Activated T-helper 2 cell treated with anti-CD3 and anti-CD28 coated beads, Interferon-gamma antibody, Interleukin-2, Interleukin-4, amounts not matched to agents 10 μg/mL and 5 μg/mL and 100 μg/mL, durations not matched to agents 14 hours and 24 hours and 36 hours (primary cell): ENCODE results near the gene KPNA5. TPM values are rescaled to one million over a fixed set of nuclear protein-coding genes. Genes with fewer than 3 reads are reported as not detected.
"Not testable (repeated sequence)": the region's sequence is repeated elsewhere in the genome, so short reads cannot be mapped to it uniquely, and the experiment has no call there.

Experiments used
- DNase-seq: peaks from one replicate; pipeline ENCODE4 v3.0.0; 2021; ENCODE audit warnings: low spot score
- H3K27ac Mint-ChIP-seq: one replicate; pipeline ENCODE4 v1.8.0; 2021; ENCODE audit warnings: mixed read lengths
- H3K27me3 Mint-ChIP-seq: one replicate; pipeline ENCODE4 v1.8.0; 2021; ENCODE audit warnings: low read depth, mixed read lengths
- H3K36me3 Mint-ChIP-seq: one replicate; pipeline ENCODE4 v1.8.0; 2021; ENCODE audit warnings: low read depth, mixed read lengths
- H3K4me1 Mint-ChIP-seq: one replicate; pipeline ENCODE4 v1.8.0; 2021; ENCODE audit warnings: low read depth, mixed read lengths
- H3K4me3 Mint-ChIP-seq: one replicate; pipeline ENCODE4 v1.8.0; 2021; ENCODE audit warnings: low read depth, mild to moderate bottlenecking, moderate library complexity, mixed read lengths
- H3K9me3 Mint-ChIP-seq: one replicate; pipeline ENCODE4 v1.8.0; 2021; ENCODE audit warnings: mixed read lengths
- intact Hi-C: fragments of 100-400 bp; cut with micrococcal nuclease; formaldehyde crosslinking; loops from one replicate; pipeline ENCODE4 v1.15.1; 2023
- total RNA-seq: library from RNA; stranded (reverse); gene quantifications from 2 replicates; pipeline ENCODE4 v1.2.3, GENCODE V29; 2022

KPNA5 gene
- total RNA-seq, 1 donor from 2014 or later, result 6.3 TPM

DNA sequence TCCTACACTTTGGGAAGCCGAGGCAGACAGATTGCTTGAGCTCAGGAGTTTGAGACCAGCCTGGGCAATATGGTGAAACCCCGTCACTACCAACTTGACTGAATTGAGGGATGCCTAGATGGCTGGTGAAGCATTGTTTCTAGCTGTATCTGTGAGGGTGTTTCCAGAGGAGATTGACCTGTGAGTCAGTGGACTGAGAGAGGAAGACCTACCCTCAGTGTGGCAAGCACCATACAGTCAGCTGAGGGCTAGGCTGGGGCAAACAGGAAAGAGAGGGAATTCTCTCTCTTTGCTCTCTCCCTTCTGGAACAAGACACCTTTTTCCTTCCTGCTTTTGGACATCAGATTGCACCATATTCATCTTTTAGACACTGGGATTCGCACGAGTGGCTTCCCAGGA lies 8.7 kb upstream of the KPNA5 start:
- Mint-ChIP-seq H3K4me1 (peaks cover 6% of the 10 kb centered on the region), H3K27me3 (peaks cover 30% of the 10 kb centered on the region), H3K4me3 (no peak overlapping the region), H3K36me3 (no peaks in the 10 kb centered on the region), H3K9me3 (no peaks in the 10 kb centered on the region), H3K27ac (no peak overlapping the region)
- intact Hi-C loops, result no loop called here
- DNase-seq, result no peak

DNA sequence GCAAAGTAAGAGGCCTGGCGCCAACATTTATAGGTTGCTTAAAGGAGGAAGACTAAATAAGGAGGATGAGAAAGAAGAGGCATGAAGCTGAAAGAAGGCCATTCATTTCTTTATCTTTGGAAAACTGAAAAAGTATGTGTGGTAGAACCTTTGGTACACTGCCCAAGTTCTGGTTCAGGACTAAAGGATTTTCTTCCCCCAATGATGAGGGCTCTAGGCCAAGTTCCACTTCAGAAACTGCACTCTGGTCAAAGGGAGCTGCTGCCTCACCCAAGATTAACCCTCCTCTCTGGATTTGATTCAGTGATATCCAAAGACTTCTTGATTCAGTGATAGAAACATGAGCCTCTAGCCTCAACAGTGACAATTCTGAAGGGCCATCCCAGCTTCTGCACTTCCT lies 5.0 kb upstream of the KPNA5 start:
- H3K9me3 Mint-ChIP-seq, result peaks cover 6% of the 10 kb centered on the region
- peaks cover 27% of the 10 kb centered on the region for H3K27me3 Mint-ChIP-seq
- no peak overlapping the region for H3K27ac Mint-ChIP-seq
- no peak for DNase-seq
- no peaks in the 10 kb centered on the region for H3K36me3 Mint-ChIP-seq
- H3K4me1 Mint-ChIP-seq, result peaks cover 5% of the 10 kb centered on the region
- intact Hi-C loops, result no loop called here
- no peak overlapping the region for H3K4me3 Mint-ChIP-seq

DNA sequence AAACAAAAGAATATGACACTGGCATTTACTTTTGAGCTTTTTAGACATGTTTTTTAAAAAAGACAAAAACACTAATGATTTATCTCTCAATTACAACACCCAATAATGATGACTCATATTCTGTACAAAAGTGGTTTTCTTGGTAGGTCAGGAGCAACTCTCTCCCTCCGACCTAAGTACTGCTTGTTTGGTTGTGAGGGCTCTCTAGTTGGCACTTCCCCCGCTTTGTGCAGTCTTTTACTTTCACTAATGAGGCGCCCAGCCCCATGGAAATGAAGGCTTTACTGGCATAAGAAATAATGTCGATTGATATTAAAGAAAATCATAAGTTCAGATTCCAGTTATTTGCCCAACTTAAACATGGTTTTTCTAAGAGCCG lies 1.3 kb downstream of the KPNA5 start:
- H3K27ac Mint-ChIP-seq, result peak overlapping the region; percentile 76

DNA sequence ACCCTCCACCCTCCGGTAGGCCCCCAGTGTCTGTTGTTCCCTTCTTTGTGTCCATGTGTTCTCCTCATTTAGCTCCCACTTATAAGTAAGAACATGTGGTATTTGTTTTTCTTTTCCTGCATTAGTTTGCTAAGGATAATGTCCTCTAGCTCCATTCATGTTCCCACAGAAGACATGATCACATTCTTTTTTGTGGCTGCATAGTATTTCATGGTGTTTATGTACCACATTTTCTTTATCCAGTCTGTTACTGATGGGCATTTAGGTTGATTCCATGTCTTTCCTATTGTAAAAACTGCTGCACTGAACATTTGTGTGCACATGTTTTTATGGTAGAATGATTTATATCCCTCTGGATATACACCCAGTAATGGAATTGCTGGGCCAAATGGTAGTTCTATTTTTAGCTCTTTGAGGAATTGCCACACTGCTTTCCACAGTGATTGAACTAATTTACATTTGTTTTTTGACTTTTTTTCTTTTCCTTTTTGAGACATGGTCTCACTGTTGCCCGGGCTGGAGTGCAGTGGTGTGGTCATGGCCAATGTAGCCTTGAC lies 4.5 kb downstream of the KPNA5 start:
- Mint-ChIP-seq H3K27me3 (no peaks in the 10 kb centered on the region), H3K36me3 (peaks cover 35% of the 10 kb centered on the region), H3K27ac (no peak overlapping the region), H3K4me3 (no peak overlapping the region), H3K4me1 (peaks cover 26% of the 10 kb centered on the region), H3K9me3 (no peaks in the 10 kb centered on the region)
- DNase-seq, result no peak
- intact Hi-C loops, result no loop called here

More for the DNA sequence above, 1.3 kb downstream of the KPNA5 start:
- Mint-ChIP-seq H3K27me3 (no peaks in the 10 kb centered on the region), H3K4me1 (peaks cover 22% of the 10 kb centered on the region), H3K9me3 (peaks cover 6% of the 10 kb centered on the region), H3K36me3 (peaks cover 29% of the 10 kb centered on the region), H3K4me3 (peak overlapping the region; percentile 92)
- intact Hi-C loops, result loop anchor here (1.0 kb wide), 1 partner anchor 13 kb away; no protein-coding TSS in a partner anchor
- DNase-seq, result peak; percentile 24

DNA sequence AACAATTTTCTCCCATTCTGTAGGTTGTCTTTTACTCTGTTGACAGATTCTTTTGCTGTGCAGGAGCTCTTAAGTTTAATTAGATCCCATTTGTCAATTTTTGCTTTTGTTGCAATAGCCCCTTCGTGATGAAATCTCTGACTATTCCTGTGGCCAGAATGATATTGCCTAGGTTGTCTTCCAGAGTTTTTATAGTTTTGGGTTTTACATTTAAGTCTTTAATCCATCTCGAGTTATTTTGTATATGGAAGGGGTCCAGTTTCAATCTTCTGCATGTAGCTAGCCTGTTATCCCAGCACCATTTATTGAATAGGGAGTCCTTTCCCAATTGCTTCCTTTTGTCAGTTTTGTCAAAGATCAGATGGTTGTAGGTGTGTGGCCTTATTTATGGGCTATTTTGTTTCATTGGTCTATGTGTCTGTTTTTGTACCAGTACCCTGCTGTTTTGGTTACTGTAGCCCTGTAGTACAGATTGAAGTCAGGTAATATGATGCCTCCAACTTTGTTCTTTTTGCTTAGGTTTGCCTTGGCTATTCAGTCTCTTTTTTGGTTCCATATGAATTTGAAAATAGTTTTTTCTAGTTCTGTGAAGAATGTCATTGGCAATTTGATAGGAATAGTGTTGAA lies 5.6 kb downstream of the KPNA5 start:
- H3K27me3 Mint-ChIP-seq, H3K4me3 Mint-ChIP-seq, H3K27ac Mint-ChIP-seq, intact Hi-C loops, H3K9me3 Mint-ChIP-seq, DNase-seq: not testable (repeated sequence)
- Mint-ChIP-seq H3K4me1 (peaks cover 26% of the 10 kb centered on the region), H3K36me3 (peaks cover 39% of the 10 kb centered on the region)

DNA sequence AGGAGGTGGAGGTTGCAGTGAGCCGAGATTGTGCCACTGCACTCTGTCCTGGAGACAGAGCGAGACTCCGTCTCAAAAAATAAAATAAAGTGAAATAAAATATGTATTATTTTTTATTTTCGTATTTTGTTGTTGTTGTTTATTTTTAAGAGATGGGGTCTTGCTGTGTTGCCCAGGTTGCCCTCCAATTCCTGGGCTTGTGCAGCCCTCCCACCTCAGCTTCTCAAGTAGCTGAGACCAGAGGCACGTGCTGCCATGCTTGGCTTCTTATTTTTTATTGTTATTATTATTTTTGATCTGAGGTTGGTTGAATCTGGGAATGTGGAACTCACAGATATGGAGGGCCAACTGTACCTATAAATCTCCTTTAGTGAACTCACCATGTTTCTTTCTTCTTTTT lies 10.1 kb downstream of the KPNA5 start:
- Mint-ChIP-seq H3K4me3 (no peak overlapping the region), H3K9me3 (no peaks in the 10 kb centered on the region), H3K27ac (no peak overlapping the region), H3K4me1 (peaks cover 25% of the 10 kb centered on the region), H3K36me3 (peaks cover 35% of the 10 kb centered on the region), H3K27me3 (no peaks in the 10 kb centered on the region)
- DNase-seq, result no peak
- intact Hi-C loops, result no loop called here

DNA sequence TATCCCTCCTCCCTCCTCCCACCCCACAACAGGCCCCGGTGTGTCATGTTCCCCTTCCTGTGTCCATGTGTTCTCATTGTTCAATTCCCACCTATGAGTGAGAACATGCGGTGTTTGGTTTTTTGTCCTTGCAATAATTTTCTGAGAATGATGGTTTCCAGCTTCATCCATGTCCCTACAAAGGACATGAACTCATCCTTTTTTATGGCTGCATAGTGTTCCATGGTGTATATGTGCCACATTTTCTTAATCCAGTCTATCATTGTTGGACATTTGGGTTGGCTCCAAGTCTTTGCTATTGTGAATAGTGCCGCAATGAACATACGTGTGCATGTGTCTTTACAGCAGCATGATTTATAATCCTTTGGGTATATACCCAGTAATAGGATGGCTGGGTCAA lies 11.9 kb downstream of the KPNA5 start:
- H3K4me3 Mint-ChIP-seq, intact Hi-C loops, H3K27me3 Mint-ChIP-seq, H3K9me3 Mint-ChIP-seq, DNase-seq, H3K27ac Mint-ChIP-seq: not testable (repeated sequence)
- Mint-ChIP-seq H3K36me3 (peaks cover 32% of the 10 kb centered on the region), H3K4me1 (peaks cover 24% of the 10 kb centered on the region)

DNA sequence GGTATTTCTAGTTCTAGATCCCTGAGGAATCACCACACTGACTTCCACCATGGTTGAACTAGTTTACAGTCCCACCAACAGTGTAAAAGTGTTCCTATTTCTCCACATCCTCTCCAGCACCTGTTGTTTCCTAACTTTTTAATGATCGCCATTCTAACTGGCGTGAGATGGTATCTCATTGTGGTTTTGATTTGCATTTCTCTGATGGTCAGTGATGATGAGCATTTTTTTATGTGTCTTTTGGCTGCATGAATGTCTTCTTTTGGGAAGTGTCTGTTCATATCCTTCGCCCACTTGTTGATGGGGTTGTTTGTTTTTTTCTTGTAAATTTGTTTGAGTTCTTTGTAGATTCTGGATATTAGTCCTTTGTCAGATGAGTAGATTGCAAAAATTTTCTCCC lies 12.3 kb downstream of the KPNA5 start:
- peaks cover 23% of the 10 kb centered on the region for H3K4me1 Mint-ChIP-seq
- H3K27me3 Mint-ChIP-seq, result not testable (repeated sequence)

DNA sequence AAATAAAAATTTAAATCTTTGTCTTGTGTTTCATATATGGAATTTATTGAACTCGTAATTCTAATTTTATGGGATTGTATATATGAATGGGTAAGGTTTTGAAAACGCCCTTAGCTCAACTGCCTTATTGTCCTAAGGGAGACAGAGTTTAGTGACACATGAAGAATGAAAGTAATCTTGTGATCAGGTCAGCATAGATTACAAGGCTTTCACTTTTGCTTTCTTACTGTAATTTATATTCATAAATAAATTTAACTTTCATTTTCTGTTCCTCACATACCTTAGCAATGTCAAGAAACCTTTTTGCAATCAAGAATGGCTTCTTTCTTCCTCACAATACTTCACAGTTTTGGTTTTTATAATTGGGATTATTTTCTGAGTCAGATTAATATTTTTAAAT lies 14.4 kb downstream of the KPNA5 start:
- DNase-seq, result no peak
- H3K36me3 Mint-ChIP-seq, result peaks cover 47% of the 10 kb centered on the region
- intact Hi-C loops, result loop anchor here (1.0 kb wide), 1 partner anchor 13 kb away; no protein-coding TSS in a partner anchor
- H3K4me1 Mint-ChIP-seq, result peaks cover 24% of the 10 kb centered on the region
- H3K27me3 Mint-ChIP-seq, result no peaks in the 10 kb centered on the region
- no peaks in the 10 kb centered on the region for H3K9me3 Mint-ChIP-seq
- H3K4me3 Mint-ChIP-seq, result no peak overlapping the region
- no peak overlapping the region for H3K27ac Mint-ChIP-seq

More for the DNA sequence above, 12.3 kb downstream of the KPNA5 start:
- intact Hi-C loops, DNase-seq, H3K4me3 Mint-ChIP-seq, H3K9me3 Mint-ChIP-seq, H3K27ac Mint-ChIP-seq: not testable (repeated sequence)
- H3K36me3 Mint-ChIP-seq, result peaks cover 36% of the 10 kb centered on the region

DNA sequence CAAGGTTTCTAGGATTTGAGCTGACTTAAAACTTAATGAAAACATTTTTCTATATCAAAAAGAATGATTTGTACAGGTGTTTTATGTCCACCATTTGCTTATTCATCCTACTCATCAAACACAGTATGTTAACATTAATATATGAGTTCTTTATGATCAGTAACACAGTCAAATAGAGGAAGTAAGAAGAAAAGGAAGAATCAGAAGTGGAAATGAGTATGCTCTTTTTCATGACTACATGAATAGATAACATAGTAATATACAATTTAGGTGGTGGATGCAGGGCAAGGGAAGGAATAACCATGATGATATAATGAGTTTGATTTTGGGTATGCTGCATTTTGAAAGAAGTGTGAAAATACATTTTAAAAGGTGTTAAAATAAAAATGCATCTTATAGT lies 16.5 kb downstream of the KPNA5 start:
- DNase-seq, result no peak
- no peak overlapping the region for H3K4me3 Mint-ChIP-seq
- peaks cover 22% of the 10 kb centered on the region for H3K4me1 Mint-ChIP-seq
- no peaks in the 10 kb centered on the region for H3K9me3 Mint-ChIP-seq
- intact Hi-C loops, result no loop called here
- H3K36me3 Mint-ChIP-seq, result peaks cover 50% of the 10 kb centered on the region
- no peak overlapping the region for H3K27ac Mint-ChIP-seq
- no peaks in the 10 kb centered on the region for H3K27me3 Mint-ChIP-seq

DNA sequence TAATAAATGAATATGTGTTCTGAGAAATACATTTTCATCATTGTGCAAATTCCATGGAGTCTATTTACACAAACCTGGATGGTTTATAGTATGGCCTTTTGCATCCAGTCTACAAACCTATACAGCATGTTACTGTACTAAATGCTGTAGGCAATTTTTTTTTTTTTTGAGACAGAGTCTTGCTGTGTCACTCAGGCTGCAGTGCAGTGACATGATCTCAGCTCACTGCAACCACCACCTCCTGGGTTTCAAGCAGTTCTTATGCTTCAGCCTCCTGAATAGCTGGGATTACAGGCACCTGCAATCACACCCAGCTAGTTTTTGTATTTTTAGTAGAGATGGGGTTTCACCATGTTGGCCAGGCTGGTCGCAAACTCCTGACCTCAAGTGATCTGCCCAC lies 22.9 kb downstream of the KPNA5 start:
- H3K27me3 Mint-ChIP-seq, H3K4me3 Mint-ChIP-seq, H3K27ac Mint-ChIP-seq, H3K9me3 Mint-ChIP-seq, intact Hi-C loops, DNase-seq, H3K4me1 Mint-ChIP-seq: not testable (repeated sequence)
- H3K36me3 Mint-ChIP-seq, result peaks cover 51% of the 10 kb centered on the region

DNA sequence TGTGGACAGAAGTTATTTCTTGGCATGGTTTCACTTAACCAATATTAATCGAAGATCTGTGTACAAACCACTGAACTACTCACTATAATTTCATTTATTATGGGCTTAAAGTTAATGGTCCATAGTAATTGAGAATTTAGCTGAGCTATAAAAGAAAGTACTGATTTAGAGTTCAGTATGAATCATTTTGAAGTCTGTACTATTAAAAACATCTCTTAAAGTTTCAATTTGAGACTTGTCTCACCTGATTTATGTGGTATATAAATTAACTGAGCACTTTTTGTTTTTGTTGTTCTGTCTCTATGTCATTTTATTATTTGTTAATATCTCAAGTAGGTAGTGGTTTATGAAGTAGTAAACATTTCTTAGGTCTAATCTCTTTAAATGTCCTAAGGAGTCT lies 24.9 kb downstream of the KPNA5 start:
- intact Hi-C loops, result no loop called here
- H3K27ac Mint-ChIP-seq, result no peak overlapping the region
- no peak for DNase-seq
- no peaks in the 10 kb centered on the region for H3K4me1 Mint-ChIP-seq
- no peaks in the 10 kb centered on the region for H3K9me3 Mint-ChIP-seq
- no peak overlapping the region for H3K4me3 Mint-ChIP-seq
- H3K36me3 Mint-ChIP-seq, result peaks cover 36% of the 10 kb centered on the region
- H3K27me3 Mint-ChIP-seq, result no peaks in the 10 kb centered on the region

DNA sequence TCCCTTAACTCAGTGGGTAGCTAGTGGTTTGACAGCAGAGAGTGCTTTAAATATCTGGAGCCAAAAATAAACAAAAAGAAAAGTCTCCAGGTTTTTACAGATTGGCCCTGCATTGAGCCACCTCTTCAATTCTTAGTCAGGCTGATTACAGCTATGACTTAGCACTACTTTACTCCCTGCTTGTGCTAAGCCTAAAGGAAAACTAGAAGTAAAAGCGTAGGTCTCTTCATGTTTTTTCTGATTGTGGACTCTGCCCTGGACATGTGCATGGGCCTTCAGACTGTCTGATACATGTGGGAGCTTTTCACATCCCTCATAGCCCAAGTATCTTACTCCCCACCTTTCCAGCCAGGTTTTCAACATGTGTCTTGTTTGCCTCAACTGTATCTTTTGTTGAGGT lies 33.3 kb downstream of the KPNA5 start:
- intact Hi-C loops, result no loop called here
- peaks cover 48% of the 10 kb centered on the region for H3K36me3 Mint-ChIP-seq
- no peaks in the 10 kb centered on the region for H3K27me3 Mint-ChIP-seq
- H3K27ac Mint-ChIP-seq, result no peak overlapping the region
- no peaks in the 10 kb centered on the region for H3K9me3 Mint-ChIP-seq
- no peak overlapping the region for H3K4me3 Mint-ChIP-seq
- DNase-seq, result no peak
- H3K4me1 Mint-ChIP-seq, result peaks cover 6% of the 10 kb centered on the region
